HEK293T (cell line): ENCODE data around the gene STAB1.

ENCODE experiments used
- CTCF ChIA-PET: fragments of 350-600 bp; formaldehyde crosslinking; extraction: SDS; loops from one replicate; lab custom pipeline; 2021; ENCODE audit warnings: antibody characterized with exemption, inconsistent platforms; lab: Yijun Ruan, JAX
- POLR2A ChIA-PET: fragments of 350-600 bp; formaldehyde crosslinking; extraction: SDS; loops from one replicate; lab custom pipeline; 2020; ENCODE audit warnings: antibody characterized with exemption, inconsistent platforms; lab: Yijun Ruan, JAX
- DNase-seq: peaks from one replicate; pipeline ENCODE4 v3.0.0; 2012; ENCODE audit warnings: mixed read lengths; ENCODE audit errors: extremely low spot score
- ARNT ChIP-seq: fragments of 450-650 bp; IDR thresholded peaks from 2 replicates; pipeline ENCODE4 v1.6.1; 2017; ENCODE audit warnings: mild to moderate bottlenecking
- BHLHE40 ChIP-seq: fragments of 450-650 bp; IDR thresholded peaks from 2 replicates; pipeline ENCODE4 v1.6.1; 2016; ENCODE audit warnings: mild to moderate bottlenecking, moderate library complexity, borderline replicate concordance
- CTBP1 ChIP-seq: fragments of 450-650 bp; IDR thresholded peaks from 2 replicates; pipeline ENCODE4 v1.6.1; 2016; ENCODE audit warnings: borderline replicate concordance
- ELF4 ChIP-seq: fragments of 450-650 bp; IDR thresholded peaks from 2 replicates; pipeline ENCODE4 v1.6.1; 2017; ENCODE audit warnings: antibody characterized with exemption
- FOXA1 ChIP-seq: fragments of 450-650 bp; IDR thresholded peaks from 2 replicates; pipeline ENCODE4 v1.6.1; 2016; ENCODE audit warnings: mild to moderate bottlenecking
- FOXK2 ChIP-seq: fragments of 450-650 bp; IDR thresholded peaks from 2 replicates; pipeline ENCODE4 v1.6.1; 2016; ENCODE audit warnings: mild to moderate bottlenecking
- FOXM1 ChIP-seq: fragments of 450-650 bp; IDR thresholded peaks from 2 replicates; pipeline ENCODE4 v1.6.1; 2017; ENCODE audit warnings: mild to moderate bottlenecking, borderline replicate concordance
- HDGF ChIP-seq: fragments of 450-650 bp; IDR thresholded peaks from 2 replicates; pipeline ENCODE4 v1.6.1; 2017; ENCODE audit warnings: antibody characterized with exemption, borderline replicate concordance
- L3MBTL2 ChIP-seq: fragments of 450-650 bp; conservative IDR thresholded peaks from 2 replicates; pipeline ENCODE4 v1.6.1; 2016; ENCODE audit warnings: mild to moderate bottlenecking
- LEF1 ChIP-seq: fragments of 450-650 bp; IDR thresholded peaks from 2 replicates; pipeline ENCODE4 v1.6.1; 2017; ENCODE audit warnings: mild to moderate bottlenecking, borderline replicate concordance
- NFRKB ChIP-seq: fragments of 450-650 bp; IDR thresholded peaks from 2 replicates; pipeline ENCODE4 v1.6.1; 2016; ENCODE audit warnings: mild to moderate bottlenecking, moderate library complexity
- PKNOX1 ChIP-seq: fragments of 450-650 bp; IDR thresholded peaks from 2 replicates; pipeline ENCODE4 v1.6.1; 2016
- SP1 ChIP-seq: fragments of 450-650 bp; IDR thresholded peaks from 2 replicates; pipeline ENCODE4 v1.6.1; 2017
- SUZ12 ChIP-seq: fragments of 450-650 bp; IDR thresholded peaks from 2 replicates; pipeline ENCODE4 v1.6.1; 2016; ENCODE audit warnings: mild to moderate bottlenecking
- TARDBP ChIP-seq: fragments of 450-650 bp; IDR thresholded peaks from 2 replicates; pipeline ENCODE4 v1.6.1; 2016
- ZNF384 ChIP-seq: fragments of 450-650 bp; IDR thresholded peaks from 2 replicates; pipeline ENCODE4 v1.6.1; 2016

STAB1 gene

GRCh38 chr3:52470920-52471319 lies 24.2 kb upstream of the STAB1 start:
- TF ChIP-seq HDGF (no peak), ZNF384 (no peak), ELF4 (no peak), L3MBTL2 (no peak), SUZ12 (no peak), TARDBP (no peak), FOXA1 (no peak), PKNOX1 (no peak), NFRKB (no peak), FOXK2 (no peak)
- no peak for DNase-seq
- ChIA-PET POLR2A (interaction anchor here (1.1 kb wide), 1 partner anchor 16 kb away, joined by 3 read pairs; no protein-coding TSS in a partner anchor), CTCF (interaction anchor here (0.6 to 1.4 kb wide), 2 partner anchors 11 to 17 kb away, joined by 3 to 5 read pairs; no protein-coding TSS in a partner anchor)

- ChIA-PET POLR2A (no interaction called here), CTCF (interaction anchor here (0.9 kb wide), 1 partner anchor 46 kb away, joined by 3 read pairs; no protein-coding TSS in a partner anchor)
- DNase-seq = peak; percentile 60
- TF ChIP-seq ZNF384 (no peak), PKNOX1 (no peak)
These were observed 23.5 kb upstream of the STAB1 start for GRCh38 chr3:52471371-52472238.

GRCh38 chr3:52472239-52473000 lies 22.7 kb upstream of the STAB1 start:
- POLR2A ChIA-PET = no interaction called here
- DNase-seq = no peak
- TF ChIP-seq BHLHE40 (no peak), ZNF384 (no peak), FOXK2 (no peak), FOXM1 (no peak), L3MBTL2 (no peak), PKNOX1 (no peak), ARNT (no peak), HDGF (no peak), FOXA1 (no peak), CTBP1 (no peak), ELF4 (no peak), SUZ12 (no peak), LEF1 (no peak), TARDBP (no peak)
- CTCF ChIA-PET = interaction anchor here (0.9 kb wide), 1 partner anchor 46 kb away, joined by 3 read pairs; no protein-coding TSS in a partner anchor

GRCh38 chr3:52473026-52473425 lies 22.1 kb upstream of the STAB1 start:
- TF ChIP-seq PKNOX1 (no peak), SP1 (no peak), NFRKB (no peak), ZNF384 (no peak), TARDBP (no peak), HDGF (no peak), FOXK2 (no peak), ARNT (no peak), LEF1 (no peak), SUZ12 (no peak), L3MBTL2 (no peak), FOXA1 (no peak), CTBP1 (no peak)
- ChIA-PET CTCF (no interaction called here), POLR2A (no interaction called here)
- no peak for DNase-seq

- ChIA-PET POLR2A (no interaction called here), CTCF (no interaction called here)
- DNase-seq = no peak
- no peak for TF ChIP-seq SP1
- TF ChIP-seq L3MBTL2 = no peak
- TF ChIP-seq BHLHE40 = no peak
- TF ChIP-seq FOXA1 = no peak
- TF ChIP-seq ARNT = no peak
- TF ChIP-seq HDGF = no peak
- no peak for TF ChIP-seq PKNOX1
- TF ChIP-seq ZNF384 = no peak
- no peak for TF ChIP-seq FOXK2
- TF ChIP-seq ELF4 = no peak
- no peak for TF ChIP-seq NFRKB
- TF ChIP-seq TARDBP = no peak
- TF ChIP-seq LEF1 = no peak
- TF ChIP-seq CTBP1 = no peak
These were observed 17.9 kb upstream of the STAB1 start for GRCh38 chr3:52477076-52477795.
